ENCODE results near the gene SMAD6. TPM values are rescaled to one million over a fixed set of nuclear protein-coding genes. Genes with fewer than 3 reads are reported as not detected.

Gene SMAD6
- total RNA-seq, 2 donors from 2014 or later: 190 to 213 TPM

DNA sequence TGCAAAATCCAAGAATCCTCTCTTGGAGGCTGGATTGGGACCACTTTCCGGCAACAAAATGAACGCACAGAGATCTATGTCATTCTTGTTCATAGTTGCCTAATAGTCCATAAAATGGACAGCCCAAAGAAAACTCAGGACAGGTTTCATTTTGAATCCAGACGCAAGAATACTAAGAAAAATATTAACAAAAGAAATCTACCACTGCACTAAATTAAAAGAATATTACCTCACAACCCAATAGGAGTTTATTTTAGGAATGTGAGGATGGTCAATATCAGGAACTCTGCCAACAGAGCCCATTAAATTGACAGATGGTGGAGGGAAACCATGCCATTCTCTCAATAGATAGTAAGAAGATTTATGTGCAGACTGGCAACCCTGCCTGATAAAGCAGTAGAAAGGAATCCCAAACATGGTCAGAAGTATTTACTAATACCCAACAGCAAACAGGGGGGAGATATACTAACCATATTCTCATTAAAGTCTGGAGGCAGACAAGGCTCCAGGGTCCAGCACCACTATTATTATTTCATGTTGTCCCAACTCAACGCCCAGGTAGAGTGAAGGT lies 127.6 kb downstream of the SMAD6 start:
- WGBS, 2 experiments (ENCODE audit: insufficient coverage in 1 of 2, insufficient read length in 1 of 2): 95% methylated on average over 2 to 4 of the region's 4 CpGs
- no peaks in the 10 kb centered on the region for H3K27me3 Mint-ChIP-seq (ENCODE audit: insufficient read depth)
- Histone ChIP-seq H3K4me1 (ENCODE audit: control insufficient read depth, insufficient read depth, low read length) (peaks cover 7% of the 10 kb centered on the region), H3K27ac (ENCODE audit: low read depth, low read length) (no peak overlapping the region), H3K4me3 (ENCODE audit: low read length) (no peak overlapping the region), H3K9me3 (ENCODE audit: control insufficient read depth, low read length) (no peaks in the 10 kb centered on the region), H3K27me3 (ENCODE audit: control insufficient read depth, insufficient read depth, low read length, poor library complexity, severe bottlenecking) (no peaks in the 10 kb centered on the region), H3K9ac (ENCODE audit: extremely low read depth, low read length, poor library complexity, severe bottlenecking) (no peak overlapping the region), H3K36me3 (ENCODE audit: control insufficient read depth, insufficient read depth, low read length) (no peaks in the 10 kb centered on the region)
- no peak overlapping the region for H3K27ac Mint-ChIP-seq
- H3K4me3 Mint-ChIP-seq: no peak overlapping the region
- TF ChIP-seq CTCF (conservative IDR thresholded peaks at IDR 0.05): no peak
- H3K4me1 Mint-ChIP-seq: peaks cover 34% of the 10 kb centered on the region
- no peaks in the 10 kb centered on the region for H3K9me3 Mint-ChIP-seq
- DNase-seq: no peak
- H3K36me3 Mint-ChIP-seq (ENCODE audit: low read depth): no peaks in the 10 kb centered on the region

DNA sequence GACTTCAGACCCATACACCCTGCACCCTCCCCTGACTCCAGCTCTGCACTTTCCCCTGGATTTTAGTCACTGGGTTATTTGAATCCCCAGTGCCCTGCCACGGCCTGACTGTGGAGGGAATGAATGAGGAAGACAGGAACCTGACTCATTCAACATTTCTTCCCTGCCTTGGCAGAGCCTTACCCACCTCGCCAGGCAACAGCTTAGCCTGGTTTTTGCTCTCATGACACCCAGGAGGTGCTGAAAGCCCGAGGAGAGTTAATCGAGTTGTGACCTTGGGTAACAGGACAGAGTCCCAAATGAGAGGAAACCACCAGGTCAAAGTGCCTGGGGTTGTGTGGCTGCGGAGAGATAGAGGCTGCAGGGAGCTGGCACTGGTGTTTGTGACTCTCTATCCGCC lies 128.3 kb downstream of the SMAD6 start:
- Histone ChIP-seq H3K4me1 (ENCODE audit: control insufficient read depth, insufficient read depth, low read length) (peaks cover 10% of the 10 kb centered on the region), H3K36me3 (ENCODE audit: control insufficient read depth, insufficient read depth, low read length) (no peaks in the 10 kb centered on the region), H3K9me3 (ENCODE audit: control insufficient read depth, low read length) (no peaks in the 10 kb centered on the region), H3K27me3 (ENCODE audit: control insufficient read depth, insufficient read depth, low read length, poor library complexity, severe bottlenecking) (no peaks in the 10 kb centered on the region), H3K9ac (ENCODE audit: extremely low read depth, low read length, poor library complexity, severe bottlenecking) (no peak overlapping the region), H3K4me3 (ENCODE audit: low read length) (no peak overlapping the region), H3K27ac (ENCODE audit: low read depth, low read length) (no peak overlapping the region)
- WGBS, 2 experiments (ENCODE audit: insufficient coverage in 1 of 2, insufficient read length in 1 of 2): 86 to 100% methylated on average over 3 to 6 of the region's 6 CpGs
- H3K9me3 Mint-ChIP-seq: no peaks in the 10 kb centered on the region
- no peak overlapping the region for H3K4me3 Mint-ChIP-seq
- H3K27ac Mint-ChIP-seq: no peak overlapping the region
- no peak for TF ChIP-seq CTCF (conservative IDR thresholded peaks at IDR 0.05)
- H3K4me1 Mint-ChIP-seq: peaks cover 39% of the 10 kb centered on the region
- no peaks in the 10 kb centered on the region for H3K27me3 Mint-ChIP-seq (ENCODE audit: insufficient read depth)
- H3K36me3 Mint-ChIP-seq (ENCODE audit: low read depth): no peaks in the 10 kb centered on the region
- DNase-seq: no peak

DNA sequence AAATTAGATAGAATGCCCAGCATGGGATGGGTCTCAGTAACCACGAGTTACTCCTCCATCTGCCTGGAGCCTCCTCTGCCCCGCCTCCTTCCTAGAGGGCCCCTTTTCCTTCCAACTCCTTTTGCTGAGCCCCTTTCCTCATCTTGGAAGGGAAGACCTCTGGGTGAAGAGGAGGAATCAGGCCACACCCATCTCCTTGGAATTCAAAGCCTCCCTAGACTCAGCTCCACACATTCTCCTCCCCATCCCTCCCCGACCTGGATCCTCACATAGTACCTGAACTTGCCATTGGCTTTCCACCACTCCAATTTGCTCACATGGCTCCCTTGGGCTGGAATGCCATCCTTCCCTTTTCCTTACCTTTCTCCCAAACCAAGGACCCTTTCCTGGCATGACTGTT lies 128.8 kb downstream of the SMAD6 start:
- H3K9me3 Mint-ChIP-seq: no peaks in the 10 kb centered on the region
- H3K27ac Mint-ChIP-seq: no peak overlapping the region
- no peak overlapping the region for H3K4me3 Mint-ChIP-seq
- H3K36me3 Mint-ChIP-seq (ENCODE audit: low read depth): no peaks in the 10 kb centered on the region
- H3K27me3 Mint-ChIP-seq (ENCODE audit: insufficient read depth): no peaks in the 10 kb centered on the region
- Histone ChIP-seq H3K27ac (ENCODE audit: low read depth, low read length) (no peak overlapping the region), H3K36me3 (ENCODE audit: control insufficient read depth, insufficient read depth, low read length) (no peaks in the 10 kb centered on the region), H3K4me1 (ENCODE audit: control insufficient read depth, insufficient read depth, low read length) (peaks cover 13% of the 10 kb centered on the region), H3K4me3 (ENCODE audit: low read length) (no peak overlapping the region), H3K9ac (ENCODE audit: extremely low read depth, low read length, poor library complexity, severe bottlenecking) (no peak overlapping the region), H3K27me3 (ENCODE audit: control insufficient read depth, insufficient read depth, low read length, poor library complexity, severe bottlenecking) (no peaks in the 10 kb centered on the region), H3K9me3 (ENCODE audit: control insufficient read depth, low read length) (peaks cover 4% of the 10 kb centered on the region)
- peaks cover 42% of the 10 kb centered on the region for H3K4me1 Mint-ChIP-seq
- TF ChIP-seq CTCF (conservative IDR thresholded peaks at IDR 0.05): no peak
- DNase-seq: no peak
- WGBS, 2 experiments (ENCODE audit: insufficient coverage in 1 of 2, insufficient read length in 1 of 2): 88 to 100% methylated on average over 1 to 3 of the region's 3 CpGs
